DMS114 treated with DMSO at 0.1 percent for 48 hours (cell line): Measurements from ENCODE around the gene CREB3.
A peak's percentile ranks its signal among the peaks of the same experiment; 100 is the strongest.

Experiments used
- DNase-seq: peaks from one replicate; lab custom pipeline; 2025; ENCODE audit not compliant: unreplicated experiment; lab: John Stamatoyannopoulos, UW

The CREB3 gene

GRCh38 chr9:35732185-35732799 is at the start of gene CREB3, which contains the start of gene TLN1:
Gene CREB3, plus strand, starts transcription at chr9:35732666. Its CDS starts 107 bp downstream, at chr9:35732773.
Gene TLN1, minus strand, starts transcription at chr9:35732195. Its CDS starts 6,501 bp downstream, at chr9:35725694.
- DNase-seq = peak; percentile 91

GRCh38 chr9:35683323-35683722 is 49.1 kb upstream of the CREB3 start:
- DNase-seq = no peak

- DNase-seq = no peak
Observed at GRCh38 chr9:35684921-35685320, 47.5 kb upstream of the CREB3 start.

- DNase-seq = no peak
Observed at GRCh38 chr9:35685506-35685905, 47.0 kb upstream of the CREB3 start.

GRCh38 chr9:35686222-35687203 is 46.0 kb upstream of the CREB3 start:
- no peak for DNase-seq

- DNase-seq = no peak
Observed at GRCh38 chr9:35687306-35687705, 45.2 kb upstream of the CREB3 start.

GRCh38 chr9:35687972-35688557 is 44.4 kb upstream of the CREB3 start:
- DNase-seq = no peak

GRCh38 chr9:35688558-35689541 is 43.6 kb upstream of the CREB3 start:
- DNase-seq = no peak

GRCh38 chr9:35689542-35690293 is 42.7 kb upstream of the CREB3 start, which contains the start of gene TPM2:
Gene TPM2, minus strand, starts transcription at chr9:35689925. Its CDS starts 108 bp downstream, at chr9:35689817.
- DNase-seq = no peak

- DNase-seq = peak; percentile 28
Observed at GRCh38 chr9:35690294-35690613, 42.2 kb upstream of the CREB3 start.

- DNase-seq = peak; percentile 67
Observed at GRCh38 chr9:35690614-35691333, 41.7 kb upstream of the CREB3 start.

GRCh38 chr9:35691334-35691650 is 41.2 kb upstream of the CREB3 start:
- no peak for DNase-seq

GRCh38 chr9:35691757-35692301 is 40.6 kb upstream of the CREB3 start:
- DNase-seq = no peak

- no peak for DNase-seq
Observed at GRCh38 chr9:35695943-35696401, 36.5 kb upstream of the CREB3 start.

- peak; percentile 21 for DNase-seq
Observed at GRCh38 chr9:35696520-35697215, 35.8 kb upstream of the CREB3 start.

- no peak for DNase-seq
Observed at GRCh38 chr9:35697486-35697885, 35.0 kb upstream of the CREB3 start.

- DNase-seq = no peak
Observed at GRCh38 chr9:35698231-35698630, 34.2 kb upstream of the CREB3 start.

- no peak for DNase-seq
Observed at GRCh38 chr9:35700031-35700430, 32.4 kb upstream of the CREB3 start.
